ENCODE measurements around the gene PTGR3. TPM values are rescaled to one million over a fixed set of nuclear protein-coding genes. Genes with fewer than 3 reads are reported as not detected.

Gene PTGR3
- total RNA-seq, 4 donors from 2014 or later: 12.2 to 25.2 (median 16.7) TPM

DNA sequence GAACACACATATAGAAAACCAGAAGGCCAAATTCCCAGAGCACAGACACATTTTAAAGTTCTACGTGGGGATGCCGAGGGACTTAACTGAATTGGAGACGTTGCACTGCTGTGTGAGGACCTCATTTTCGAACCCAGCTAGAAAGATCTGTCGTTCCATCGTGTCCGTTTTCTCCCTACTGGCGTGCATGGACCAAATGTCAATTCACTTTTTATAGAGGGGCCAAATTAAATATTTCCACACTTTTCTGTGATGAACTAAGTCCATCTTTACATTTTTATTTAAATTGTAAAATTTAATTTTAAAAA, 966 bp upstream of the PTGR3 start:
- WGBS, 2 donors: 0 to 1% methylated on average over 8 of the region's 8 CpGs
- DNase-seq: no peak
- no peaks in the 10 kb centered on the region for H3K27me3 ChIP-seq
- H3K36me3 ChIP-seq: no peaks in the 10 kb centered on the region
- intact Hi-C loops (cut with DNase I): loop anchor here (5.0 to 10.0 kb wide), 2 partner anchors 37 to 1615 kb away; partner anchors contain the start of gene ZNF236
- H3K9me3 ChIP-seq: no peaks in the 10 kb centered on the region
- H3K27ac ChIP-seq: peak overlapping the region; percentile 96 to 99 (median 97)
- H3K4me3 ChIP-seq: peak overlapping the region; percentile 74 to 96 (median 82)
- peaks cover 38 to 71% (median 40%) of the 10 kb centered on the region in 3 donors for H3K4me1 ChIP-seq
- TF ChIP-seq, protein P1, sequence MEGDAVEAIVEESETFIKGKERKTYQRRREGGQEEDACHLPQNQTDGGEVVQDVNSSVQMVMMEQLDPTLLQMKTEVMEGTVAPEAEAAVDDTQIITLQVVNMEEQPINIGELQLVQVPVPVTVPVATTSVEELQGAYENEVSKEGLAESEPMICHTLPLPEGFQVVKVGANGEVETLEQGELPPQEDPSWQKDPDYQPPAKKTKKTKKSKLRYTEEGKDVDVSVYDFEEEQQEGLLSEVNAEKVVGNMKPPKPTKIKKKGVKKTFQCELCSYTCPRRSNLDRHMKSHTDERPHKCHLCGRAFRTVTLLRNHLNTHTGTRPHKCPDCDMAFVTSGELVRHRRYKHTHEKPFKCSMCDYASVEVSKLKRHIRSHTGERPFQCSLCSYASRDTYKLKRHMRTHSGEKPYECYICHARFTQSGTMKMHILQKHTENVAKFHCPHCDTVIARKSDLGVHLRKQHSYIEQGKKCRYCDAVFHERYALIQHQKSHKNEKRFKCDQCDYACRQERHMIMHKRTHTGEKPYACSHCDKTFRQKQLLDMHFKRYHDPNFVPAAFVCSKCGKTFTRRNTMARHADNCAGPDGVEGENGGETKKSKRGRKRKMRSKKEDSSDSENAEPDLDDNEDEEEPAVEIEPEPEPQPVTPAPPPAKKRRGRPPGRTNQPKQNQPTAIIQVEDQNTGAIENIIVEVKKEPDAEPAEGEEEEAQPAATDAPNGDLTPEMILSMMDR (IDR thresholded peaks at IDR 0.05): no peak
- TF ChIP-seq POLR2A (IDR thresholded peaks at IDR 0.05): no peak

DNA sequence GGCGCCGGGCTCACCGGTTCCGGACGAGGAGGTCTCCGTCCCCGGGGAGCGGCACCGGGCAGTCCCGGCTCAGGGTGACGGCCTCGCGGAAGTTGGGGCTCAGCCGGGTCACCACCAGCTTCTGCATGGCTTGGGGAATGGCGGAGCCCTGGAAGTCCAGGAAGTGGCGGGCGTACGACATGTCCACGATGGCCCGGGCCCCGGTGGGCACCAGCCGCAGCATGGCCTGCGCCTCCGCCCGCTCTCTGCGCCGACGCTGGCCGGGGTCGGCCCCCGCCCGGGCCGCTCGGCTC, 157 bp downstream of the PTGR3 start:
- no peak for DNase-seq
- peak overlapping the region; percentile 74 to 96 (median 82) for H3K4me3 ChIP-seq
- H3K27me3 ChIP-seq: no peaks in the 10 kb centered on the region
- H3K4me1 ChIP-seq: peaks cover 32 to 71% (median 37%) of the 10 kb centered on the region in 3 donors
- no peaks in the 10 kb centered on the region for H3K36me3 ChIP-seq
- H3K9me3 ChIP-seq: no peaks in the 10 kb centered on the region
- TF ChIP-seq, protein P1 (IDR thresholded peaks at IDR 0.05): no peak
- TF ChIP-seq POLR2A (IDR thresholded peaks at IDR 0.05): peak in 1 of 4 donors; percentile 44
- H3K27ac ChIP-seq: peak overlapping the region; percentile 96 to 99 (median 97)
- intact Hi-C loops (cut with DNase I): loop anchor here (10.0 kb wide), 1 partner anchor 1616 kb away; the partner anchor contains the start of gene ZNF236
- 0% methylated on average over 4 of the region's 34 CpGs; no CpG with 5 or more reads in 1 of the 2 donors for WGBS, 2 donors

DNA sequence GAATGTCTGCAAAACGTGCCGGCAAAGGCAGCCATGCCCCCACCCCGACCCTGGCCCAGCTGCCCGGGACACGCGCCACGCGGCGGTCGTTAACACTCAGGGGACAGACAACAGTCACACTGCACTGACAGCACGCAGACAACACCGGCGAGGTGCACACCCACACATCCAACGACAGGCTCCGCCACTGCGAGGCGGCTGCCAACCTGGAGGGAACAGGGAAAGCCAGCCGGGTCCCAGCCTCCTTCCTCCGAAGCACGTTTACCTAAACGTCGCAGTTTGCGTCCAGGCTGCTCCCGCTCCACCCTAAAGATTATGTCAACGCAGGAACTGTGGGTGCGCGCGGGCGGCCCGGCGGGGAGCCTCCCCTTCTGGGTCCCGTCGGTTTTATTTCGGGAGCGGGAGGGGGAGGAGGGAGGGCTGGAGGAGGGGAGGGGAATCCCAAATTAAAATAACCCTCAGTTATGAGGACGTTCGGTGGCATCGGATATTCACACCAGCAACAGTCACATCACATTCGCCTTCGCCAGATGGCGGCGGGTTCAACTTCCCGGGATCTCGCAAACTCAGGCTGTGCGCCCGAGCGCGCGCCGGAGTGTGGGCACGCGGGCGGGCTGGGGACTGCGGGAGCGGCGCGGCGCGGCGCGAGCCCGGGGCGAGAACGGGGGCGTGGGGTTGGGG, 644 bp downstream of the PTGR3 start:
- Histone ChIP-seq H3K27ac (peak overlapping the region; percentile 96 to 99 (median 97)), H3K27me3 (no peaks in the 10 kb centered on the region), H3K4me1 (peaks cover 31 to 71% (median 38%) of the 10 kb centered on the region in 3 donors), H3K4me3 (peak overlapping the region; percentile 74 to 96 (median 82)), H3K9me3 (no peaks in the 10 kb centered on the region), H3K36me3 (no peaks in the 10 kb centered on the region)
- DNase-seq: no peak
- intact Hi-C loops (cut with DNase I): loop anchor here (10.0 kb wide), 1 partner anchor 1617 kb away; the partner anchor contains the start of gene ZNF236
- 0% methylated on average over 6 of the region's 65 CpGs; no CpG with 5 or more reads in 1 of the 2 donors for WGBS, 2 donors
- TF ChIP-seq, protein P1 (IDR thresholded peaks at IDR 0.05): peak in 2 of 6 experiments; percentile 4 to 28
- peak in 1 of 4 donors; percentile 29 for TF ChIP-seq POLR2A (IDR thresholded peaks at IDR 0.05)

DNA sequence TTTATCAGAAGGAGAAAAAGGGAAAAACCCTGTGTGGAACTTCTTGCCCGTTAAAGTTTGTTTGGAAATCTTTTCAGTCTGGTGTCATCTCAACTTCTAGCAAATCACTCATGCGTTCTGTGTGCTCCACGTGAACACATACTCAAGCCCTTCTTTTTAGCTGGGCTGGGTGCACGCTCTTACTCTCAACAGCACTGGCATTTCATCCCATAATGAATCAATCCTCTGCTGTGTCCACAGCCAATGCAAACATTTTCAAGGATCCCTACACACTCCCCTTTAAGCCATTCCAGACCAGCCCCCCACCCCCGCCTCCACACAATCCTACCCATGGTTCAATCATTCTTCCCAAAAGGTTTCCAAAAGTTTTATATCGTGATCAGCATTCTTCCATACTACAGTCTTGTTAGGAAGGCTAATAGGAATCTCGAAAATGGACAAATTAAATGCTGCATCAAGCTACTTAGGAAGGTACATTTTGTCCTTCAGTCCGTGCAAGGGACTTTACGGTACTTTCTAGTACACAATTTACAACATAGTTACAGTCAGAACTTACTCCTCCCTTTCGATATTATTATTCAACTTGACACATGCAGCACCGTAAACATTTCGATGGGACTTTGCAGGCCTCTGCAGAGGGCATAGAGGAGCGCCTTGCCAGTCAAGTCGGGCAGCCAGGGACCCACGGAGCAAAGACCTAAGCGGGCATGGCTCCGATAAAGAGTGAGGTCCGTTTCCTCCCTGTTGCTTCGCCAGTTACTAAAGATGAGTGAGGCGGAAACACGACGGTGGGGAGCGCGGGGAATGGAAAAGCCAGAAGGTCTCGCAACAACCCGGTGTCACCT, 1.4 kb downstream of the PTGR3 start:
- peaks cover 24 to 71% (median 32%) of the 10 kb centered on the region in 3 donors for H3K4me1 ChIP-seq
- no peaks in the 10 kb centered on the region for H3K9me3 ChIP-seq
- peak overlapping the region; percentile 74 to 96 (median 82) for H3K4me3 ChIP-seq
- TF ChIP-seq POLR2A (IDR thresholded peaks at IDR 0.05): no peak
- TF ChIP-seq, protein P1 (IDR thresholded peaks at IDR 0.05): no peak
- intact Hi-C loops (cut with DNase I): loop anchor here (10.0 kb wide), 1 partner anchor 1617 kb away; the partner anchor contains the start of gene ZNF236
- WGBS, 2 donors: 20 to 21% methylated on average over 12 of the region's 26 CpGs
- no peak for DNase-seq
- no peaks in the 10 kb centered on the region for H3K27me3 ChIP-seq
- no peaks in the 10 kb centered on the region for H3K36me3 ChIP-seq
- peak overlapping the region; percentile 96 to 99 (median 97) for H3K27ac ChIP-seq

Data from esophagus squamous epithelium (tissue), 5 donors.